HG03280 (cell line): ENCODE data around the gene PARP16.
A peak's percentile ranks its signal among the peaks of the same experiment; 100 is the strongest.

Experiments
- ATAC-seq: cut with Tn5 transposase; IDR thresholded peaks from one replicate; pipeline ENCODE4 v1.9.1; 2021; ENCODE audit warnings: mild to moderate bottlenecking, moderate library complexity; ENCODE audit not compliant: unreplicated experiment

Gene PARP16

DNA sequence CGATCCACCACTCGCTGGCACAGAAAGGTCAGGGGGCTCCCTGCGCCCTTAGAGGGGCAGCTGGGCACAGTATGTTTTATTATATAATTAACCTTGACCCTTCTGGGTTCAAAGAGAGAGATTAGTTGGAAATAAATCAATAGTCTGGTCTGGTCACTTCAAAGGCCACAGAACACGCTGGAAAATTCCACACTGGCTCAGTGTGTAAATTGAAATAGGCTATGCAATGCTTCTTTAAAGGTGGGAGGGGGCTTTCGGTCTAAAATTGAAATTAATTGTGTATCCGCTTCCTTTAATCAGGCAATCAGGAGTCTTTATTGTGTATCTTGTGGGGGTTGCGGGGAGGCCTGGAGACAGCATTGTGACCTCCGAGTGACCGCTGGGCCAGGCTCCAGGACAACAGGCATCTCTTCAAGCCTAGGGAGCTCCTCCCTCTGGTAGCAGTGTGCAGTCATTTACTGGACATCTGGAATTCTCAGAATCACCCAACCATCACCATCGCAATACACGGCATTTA is 25.8 kb upstream of the PARP16 start:
- ATAC-seq = no peak

DNA sequence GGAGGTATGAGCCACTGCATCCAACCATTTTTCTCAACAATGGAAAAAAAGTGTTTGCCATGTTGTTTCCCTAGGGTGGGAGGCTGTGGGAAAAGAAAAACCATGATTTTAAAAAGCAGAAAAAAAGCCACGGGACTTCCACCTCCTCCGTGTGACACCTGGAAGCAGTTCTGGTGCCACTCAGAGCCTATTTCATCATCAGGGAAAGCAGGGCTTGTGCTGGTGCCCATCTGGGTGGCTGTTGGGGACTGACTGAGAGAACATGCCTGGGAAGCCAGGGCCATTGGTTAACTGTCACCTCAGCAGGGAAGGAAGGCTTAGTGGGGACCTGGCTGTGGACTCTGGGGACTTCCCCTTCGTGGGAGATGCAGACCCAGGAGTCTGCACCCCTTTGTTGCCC is 25.1 kb upstream of the PARP16 start:
- no peak for ATAC-seq

DNA sequence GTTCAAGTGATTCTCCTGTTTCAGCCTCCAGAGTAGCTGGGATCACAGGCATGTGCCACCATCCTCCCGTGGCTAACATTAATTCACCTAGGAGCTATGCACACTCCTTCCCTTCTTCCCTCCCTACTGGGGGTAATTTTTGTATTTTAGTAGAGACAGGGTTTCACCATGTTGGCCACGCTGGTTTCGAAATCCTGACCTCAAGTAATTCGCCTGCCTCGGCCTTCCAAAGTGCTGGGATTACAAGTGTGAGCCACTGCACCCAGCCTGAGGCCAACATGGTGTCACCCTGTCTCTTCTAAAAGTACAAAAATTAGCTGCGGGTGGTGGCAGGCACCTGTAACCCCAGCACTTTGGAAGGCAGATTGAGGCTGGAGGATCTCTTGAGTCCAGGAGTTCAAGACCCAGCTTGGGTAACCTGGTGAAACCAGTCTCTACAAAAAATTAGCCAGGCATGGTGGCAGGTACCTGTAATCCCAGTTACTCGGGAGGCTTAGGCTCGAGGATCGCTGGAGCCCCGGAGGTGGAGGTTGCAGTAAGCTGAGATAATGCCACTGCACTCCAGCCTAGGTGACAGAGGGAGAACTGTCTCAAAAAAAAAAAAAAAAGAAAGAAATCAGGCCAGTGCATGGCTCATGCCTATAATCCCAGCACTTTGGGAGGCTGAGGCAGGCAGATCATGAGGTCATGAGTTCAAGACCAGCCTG is 23.9 kb upstream of the PARP16 start:
- no peak for ATAC-seq

DNA sequence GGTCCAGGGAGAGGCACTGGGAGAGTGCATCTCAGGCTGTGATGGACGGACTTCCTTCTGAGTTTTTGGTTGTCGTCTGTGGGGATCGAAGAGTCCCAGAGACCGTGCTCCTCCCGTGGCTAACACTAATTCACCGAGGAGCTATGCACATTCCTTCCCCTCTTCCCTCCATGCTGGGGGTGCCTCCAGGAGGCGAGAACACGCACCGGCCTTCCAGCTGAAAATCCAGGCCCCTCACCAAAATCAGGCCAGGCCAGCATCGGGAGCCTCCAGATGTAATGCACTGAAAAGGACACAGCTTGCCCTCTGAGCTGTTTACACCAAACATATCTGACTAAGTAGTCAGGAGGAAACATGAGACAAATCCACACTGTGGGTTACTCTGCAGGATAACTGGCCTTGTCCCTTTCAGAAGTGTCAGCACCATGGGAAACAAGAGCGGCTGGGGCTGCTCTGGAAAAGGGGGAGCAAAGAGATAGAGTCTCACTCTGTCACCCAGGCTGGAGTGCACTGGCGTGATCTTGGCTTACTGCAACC is 23.3 kb upstream of the PARP16 start:
- no peak for ATAC-seq

DNA sequence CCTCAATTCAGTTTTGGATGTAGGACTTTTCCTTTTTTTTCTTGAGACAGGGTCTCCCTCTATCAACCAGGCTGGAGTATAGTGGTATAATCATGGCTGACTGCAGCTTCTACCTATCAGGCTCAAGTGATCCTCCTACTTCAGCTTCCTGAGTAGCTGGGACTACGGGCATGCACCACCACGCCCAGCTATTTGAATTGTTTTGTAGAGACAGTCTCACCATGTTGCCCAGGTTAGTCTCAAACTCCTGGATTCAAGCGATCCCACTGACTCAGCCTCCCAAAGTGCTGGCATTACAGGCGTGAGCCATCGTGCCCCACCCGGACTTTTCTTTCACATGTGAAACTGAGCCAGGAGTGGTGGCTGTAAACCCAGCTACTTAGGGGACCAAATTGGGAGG is 21.3 kb upstream of the PARP16 start:
- no peak for ATAC-seq

DNA sequence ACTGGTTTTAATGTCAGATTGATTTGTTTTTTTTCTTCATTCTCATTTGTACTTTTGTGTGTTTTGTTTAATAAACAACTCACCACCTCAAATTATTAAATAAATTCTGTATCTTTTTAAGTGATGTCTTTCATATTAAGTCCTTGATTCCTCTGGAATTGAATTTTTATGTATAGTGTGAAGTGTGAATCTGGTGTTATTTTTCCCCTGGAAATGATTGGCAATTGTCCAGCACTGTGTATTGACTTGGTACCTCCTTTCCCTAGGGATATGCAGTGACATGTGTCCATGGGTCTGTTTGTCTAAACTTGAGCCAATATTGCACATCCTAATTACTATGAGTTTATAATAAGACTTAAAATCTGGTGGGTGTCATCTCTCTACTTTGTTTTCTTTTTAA is 19.9 kb upstream of the PARP16 start:
- ATAC-seq = no peak

DNA sequence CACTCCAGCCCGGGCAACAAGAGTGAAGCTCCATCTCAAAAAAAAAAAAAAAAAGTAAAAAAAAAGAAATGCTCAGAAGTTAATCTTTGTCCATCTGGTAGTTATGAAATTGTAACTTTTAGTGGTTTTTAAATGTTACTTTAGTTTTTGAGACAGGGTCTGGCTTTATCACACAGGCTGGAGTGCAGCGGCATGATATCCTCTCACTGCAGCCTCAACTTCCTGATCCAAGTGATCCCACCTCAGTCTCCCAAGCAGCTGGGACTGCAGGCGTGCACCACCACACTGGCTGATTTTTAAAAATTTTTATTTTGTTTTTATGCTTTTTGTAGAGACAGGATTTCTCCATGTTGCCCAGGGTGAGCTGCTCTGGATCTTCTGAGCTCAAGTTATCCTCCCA is 19.1 kb upstream of the PARP16 start:
- ATAC-seq = no peak

DNA sequence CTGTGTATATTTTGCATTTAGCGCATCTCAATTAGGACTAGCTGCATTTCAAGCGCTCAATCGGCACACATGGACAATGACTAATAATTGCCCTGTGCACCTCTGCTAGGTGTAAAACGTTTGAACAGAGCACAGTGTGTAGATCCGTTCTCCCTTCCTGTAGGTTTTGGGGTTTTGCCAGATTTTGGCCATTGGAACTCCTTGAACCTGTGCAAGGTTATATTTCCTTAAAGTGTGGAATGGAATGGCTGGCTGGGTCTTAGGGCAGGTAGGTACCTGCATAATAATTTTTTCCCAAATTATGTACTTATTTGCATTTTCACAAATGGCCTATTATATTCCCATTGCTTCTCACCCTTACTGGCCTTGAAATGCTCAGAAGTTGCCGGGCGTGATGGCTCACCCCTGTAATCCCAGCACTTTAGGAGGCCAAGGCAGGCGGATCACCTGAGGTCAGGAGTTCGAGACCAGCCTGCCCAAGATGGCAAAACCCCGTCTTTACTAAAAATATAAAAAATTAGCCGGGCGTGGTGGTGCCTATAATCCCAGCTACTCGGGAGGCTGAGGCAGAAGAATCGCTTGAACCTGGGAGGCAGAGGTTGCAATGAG is 18.6 kb upstream of the PARP16 start:
- ATAC-seq = no peak

DNA sequence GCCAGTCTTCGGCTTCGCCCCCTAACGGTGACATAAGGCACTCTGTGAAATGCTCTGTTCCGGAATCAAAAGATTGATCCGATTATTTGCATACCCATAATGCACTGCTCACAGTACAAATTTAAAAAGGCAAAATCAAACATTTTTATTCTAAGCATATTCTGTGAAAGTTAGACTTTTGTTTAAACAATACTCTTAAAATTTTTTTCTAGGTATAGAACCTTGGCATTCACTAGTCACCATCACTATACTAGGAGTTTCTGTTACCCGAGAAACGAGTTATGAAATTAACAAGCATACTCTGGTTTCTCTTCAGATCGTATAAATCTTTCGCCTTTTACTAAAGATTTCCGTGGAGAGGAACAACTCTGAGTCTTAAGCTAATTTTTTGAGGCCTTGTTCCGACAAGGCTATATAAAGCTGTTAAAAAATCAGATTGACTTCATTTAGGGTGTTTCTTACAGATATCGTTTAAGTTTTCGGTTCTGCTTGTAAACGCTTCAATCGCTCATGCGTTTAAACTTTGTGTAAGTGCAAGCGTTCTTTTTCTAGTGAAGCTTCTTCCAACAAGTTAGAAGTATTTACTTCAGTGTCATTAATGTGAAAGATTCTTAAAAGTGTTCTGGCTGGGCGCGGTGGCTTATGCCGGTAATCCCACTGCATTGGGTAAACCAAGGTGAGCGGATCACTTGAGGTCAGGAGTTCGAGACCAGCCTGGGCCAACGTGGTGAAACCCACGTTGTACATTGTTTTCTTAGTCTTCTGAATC is 17.9 kb upstream of the PARP16 start, which contains the start of gene RNU5B-1:
Gene RNU5B-1 (plus strand): TSS at position 297 of the 769 bp plus-strand sequence.
- ATAC-seq = peak; percentile 69

DNA sequence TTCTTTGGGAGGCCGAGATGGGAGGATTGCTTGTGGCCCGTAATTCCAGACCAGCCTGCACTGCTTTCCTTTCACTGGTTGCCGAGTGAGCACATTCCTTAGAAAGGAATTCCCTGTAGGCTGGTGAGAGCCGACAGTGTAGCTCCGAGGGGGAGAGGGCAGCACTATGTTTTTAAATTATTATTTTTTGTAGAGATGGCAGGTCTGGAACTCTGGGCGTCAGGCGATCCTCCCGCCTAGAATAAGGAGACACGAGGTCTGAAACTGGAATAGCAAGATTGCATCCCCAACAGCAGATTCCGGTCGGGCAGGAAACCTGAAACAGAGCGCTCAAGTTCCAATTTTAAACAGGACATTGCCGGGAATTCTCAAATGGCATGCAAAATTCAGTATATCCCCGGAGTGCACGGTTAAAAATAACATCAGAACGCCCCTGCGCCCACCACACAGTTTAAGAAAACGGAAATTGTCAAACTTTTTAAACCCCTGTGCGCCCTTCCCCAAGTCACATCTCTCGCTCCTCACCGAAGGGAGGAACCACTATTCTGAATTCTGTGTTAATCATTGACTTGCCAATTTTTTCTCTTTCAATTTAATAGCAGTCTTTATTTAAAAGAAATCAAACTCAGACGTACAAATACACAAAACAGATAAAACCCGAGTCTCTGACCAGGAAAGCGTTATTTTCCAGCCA is 17.2 kb upstream of the PARP16 start:
- ATAC-seq = no peak

DNA sequence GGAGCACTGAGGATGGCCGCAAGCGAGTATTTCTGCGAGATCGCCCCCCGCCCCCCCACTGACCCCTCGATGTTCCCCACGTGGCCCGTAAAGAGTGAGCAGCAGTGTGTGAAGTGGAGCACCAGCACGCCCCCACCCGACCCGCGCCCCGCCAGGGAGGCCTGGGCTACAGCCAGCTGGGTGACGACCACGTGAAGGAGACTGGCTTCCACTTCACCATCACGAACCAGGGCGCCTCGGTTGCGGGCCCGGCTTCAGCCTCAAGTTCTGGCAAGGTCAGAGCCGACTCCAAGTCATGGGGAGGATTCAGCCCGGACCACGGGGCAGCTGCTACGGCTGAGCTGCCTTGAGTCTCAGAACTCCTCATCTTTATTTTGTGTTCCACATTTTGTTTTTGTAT is 15.4 kb upstream of the PARP16 start:
- no peak for ATAC-seq

DNA sequence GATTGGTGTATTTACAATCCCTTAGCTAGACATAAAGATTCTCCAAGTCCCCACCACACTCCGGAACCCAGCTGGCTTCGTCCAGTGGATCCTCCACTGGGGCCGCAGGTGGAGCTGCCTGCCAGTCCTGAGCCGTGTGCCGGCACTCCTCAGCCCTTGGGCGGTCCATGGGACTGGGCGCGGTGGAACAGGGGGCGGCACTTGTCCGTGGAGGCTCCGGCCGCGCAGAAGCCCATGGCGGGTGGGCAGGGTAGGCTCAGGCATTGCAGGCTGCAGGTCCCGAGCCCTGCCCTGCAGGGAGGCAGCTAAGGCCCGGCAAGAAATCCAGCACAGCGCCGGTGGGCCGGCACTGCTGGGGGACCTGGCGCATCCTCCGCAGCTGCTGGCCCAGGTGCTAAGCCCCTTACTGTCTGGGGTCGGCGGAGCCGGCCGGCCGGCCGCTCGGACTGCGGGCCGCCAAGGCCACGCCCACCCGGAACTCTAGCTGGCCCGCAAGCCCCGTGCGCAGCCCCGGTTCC is 14.3 kb upstream of the PARP16 start:
- ATAC-seq = no peak

DNA sequence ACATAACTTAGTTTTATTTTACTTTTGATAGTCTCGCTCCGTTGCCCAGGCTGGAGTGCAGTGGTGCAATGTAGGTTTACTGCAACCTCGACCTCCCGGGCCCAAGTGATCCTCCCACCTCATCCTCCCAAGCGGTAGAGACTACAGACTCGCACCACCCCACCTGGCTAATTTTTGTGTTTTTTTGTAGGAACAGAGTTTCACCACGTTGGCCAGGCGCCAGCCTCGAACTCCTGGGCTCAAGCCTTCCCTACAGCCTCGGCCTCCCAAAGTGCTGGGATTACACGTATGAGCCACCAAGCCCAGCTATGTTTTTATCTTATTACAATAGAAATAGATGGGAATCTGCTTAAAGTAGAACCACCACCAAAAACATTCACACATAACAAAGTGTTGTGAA is 12.0 kb upstream of the PARP16 start:
- ATAC-seq = no peak

DNA sequence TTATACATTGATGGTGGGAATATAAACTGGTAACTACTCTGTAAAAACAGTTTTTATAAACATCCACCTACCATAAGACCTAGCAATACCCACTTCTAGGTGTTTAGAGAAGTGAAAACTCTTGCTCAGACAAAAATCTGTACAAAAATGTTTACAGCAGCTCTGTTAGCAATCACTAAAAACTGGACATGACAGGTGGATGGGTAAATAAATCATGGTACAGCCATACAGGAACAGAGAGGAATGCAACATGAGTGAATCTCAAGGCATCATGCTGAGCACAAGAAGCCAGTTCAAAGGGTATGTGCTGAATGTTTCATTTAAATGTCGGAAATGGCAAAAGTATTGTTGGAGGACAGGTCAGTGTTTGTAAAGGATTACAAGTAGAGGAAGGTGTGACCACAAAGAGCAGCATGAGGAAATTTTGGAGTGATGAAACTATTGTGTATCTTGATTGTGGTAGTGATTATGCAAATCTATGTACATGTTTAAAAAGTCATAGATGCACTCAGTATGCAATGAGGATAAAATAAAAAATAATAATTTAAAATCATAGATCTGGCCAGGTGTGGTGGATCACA is 6.3 kb upstream of the PARP16 start:
- ATAC-seq = no peak

DNA sequence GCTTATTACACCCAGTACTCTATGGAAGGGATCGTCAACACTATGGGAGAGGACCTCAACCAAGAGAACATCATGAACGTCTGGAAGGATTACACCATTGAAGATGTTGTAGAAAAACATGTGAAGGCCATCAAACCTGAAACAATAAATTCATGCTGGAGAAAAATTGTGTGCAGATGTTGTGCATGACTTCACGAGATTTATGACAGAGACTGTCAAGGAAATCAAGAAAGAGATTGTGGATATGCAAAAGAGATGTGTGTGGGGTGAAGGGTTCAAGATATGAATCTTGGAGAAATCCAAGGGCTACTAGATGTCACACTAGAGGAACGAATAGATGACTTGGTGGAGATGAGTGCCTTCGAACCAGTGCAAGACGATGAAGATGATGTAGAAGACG is 3.5 kb upstream of the PARP16 start:
- ATAC-seq = no peak

DNA sequence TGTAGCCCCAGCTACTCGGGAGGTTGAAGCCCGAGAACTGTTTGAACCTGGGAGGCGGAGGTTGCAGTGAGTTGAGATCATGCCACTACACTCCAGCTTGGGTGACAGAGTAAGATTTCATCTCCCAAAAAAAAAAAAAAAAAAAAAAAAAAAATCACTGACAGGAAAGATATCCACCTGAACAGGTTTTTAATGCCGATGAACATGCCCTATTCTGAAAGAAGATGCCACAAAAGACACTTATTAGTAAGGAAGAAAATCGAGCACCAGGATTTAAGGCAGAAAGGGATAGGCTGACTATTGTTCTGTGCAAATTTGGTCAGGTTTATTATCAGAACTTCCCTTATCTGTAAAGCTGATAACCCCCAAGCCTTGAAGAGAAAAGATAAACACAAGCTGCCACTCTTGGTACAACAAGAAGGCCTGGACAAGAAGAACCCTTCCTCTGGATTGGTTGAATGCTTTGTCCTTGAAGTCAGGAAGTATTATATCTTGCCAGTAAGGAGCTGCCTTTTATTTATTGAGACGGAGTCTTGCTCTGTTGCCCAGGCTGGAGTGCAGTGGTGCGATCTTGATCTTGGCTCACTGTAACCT is 2.7 kb upstream of the PARP16 start:
- no peak for ATAC-seq

DNA sequence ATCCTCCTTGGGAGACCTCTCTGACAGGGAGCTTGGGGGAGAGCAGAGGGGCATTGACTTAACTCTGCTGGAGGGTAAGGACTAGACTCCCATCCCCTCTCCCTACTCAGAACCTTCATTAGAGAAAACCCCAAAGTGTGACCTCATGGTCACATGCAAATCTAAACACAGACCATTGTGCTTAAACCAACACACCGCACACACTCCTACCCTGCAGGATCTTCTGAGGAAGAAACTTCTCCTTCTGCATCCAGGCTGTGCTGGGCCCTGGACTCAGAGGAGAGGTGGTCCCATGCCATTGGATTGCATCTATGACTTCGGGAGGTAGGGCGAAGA is 805 bp upstream of the PARP16 start:
- ATAC-seq = no peak

DNA sequence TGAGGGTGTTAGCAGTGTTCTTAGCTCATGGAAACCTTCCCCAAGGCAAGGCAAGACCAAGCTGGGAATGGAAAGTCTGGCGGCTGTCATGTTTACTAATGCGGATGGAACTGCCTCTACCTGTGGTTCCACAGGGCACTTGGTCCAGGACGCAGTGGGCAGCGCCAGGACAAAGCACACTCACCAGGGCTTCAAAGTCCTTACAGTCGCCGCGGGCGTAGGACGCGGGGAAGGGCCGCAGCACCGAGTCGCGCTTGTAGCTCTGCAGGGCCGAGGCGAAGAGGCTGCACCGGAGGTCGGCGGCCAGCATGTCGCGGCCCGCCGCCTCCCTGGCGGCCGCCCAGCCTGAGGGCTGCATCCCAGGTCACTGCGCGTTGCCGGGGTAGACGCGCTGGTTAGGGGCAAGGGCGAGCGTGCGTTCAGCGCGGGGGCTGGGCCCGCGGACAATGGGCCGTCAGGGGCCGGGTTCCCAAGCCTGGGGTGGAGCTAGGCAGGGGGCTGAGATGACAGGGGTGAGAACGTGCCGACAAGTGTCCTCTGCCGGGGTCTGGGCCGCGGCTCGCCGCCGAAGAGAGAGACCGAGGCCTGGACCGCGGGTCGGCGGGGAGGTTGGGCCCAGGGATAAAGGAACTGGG is 497 bp downstream of the PARP16 start:
- peak; percentile 32 for ATAC-seq

DNA sequence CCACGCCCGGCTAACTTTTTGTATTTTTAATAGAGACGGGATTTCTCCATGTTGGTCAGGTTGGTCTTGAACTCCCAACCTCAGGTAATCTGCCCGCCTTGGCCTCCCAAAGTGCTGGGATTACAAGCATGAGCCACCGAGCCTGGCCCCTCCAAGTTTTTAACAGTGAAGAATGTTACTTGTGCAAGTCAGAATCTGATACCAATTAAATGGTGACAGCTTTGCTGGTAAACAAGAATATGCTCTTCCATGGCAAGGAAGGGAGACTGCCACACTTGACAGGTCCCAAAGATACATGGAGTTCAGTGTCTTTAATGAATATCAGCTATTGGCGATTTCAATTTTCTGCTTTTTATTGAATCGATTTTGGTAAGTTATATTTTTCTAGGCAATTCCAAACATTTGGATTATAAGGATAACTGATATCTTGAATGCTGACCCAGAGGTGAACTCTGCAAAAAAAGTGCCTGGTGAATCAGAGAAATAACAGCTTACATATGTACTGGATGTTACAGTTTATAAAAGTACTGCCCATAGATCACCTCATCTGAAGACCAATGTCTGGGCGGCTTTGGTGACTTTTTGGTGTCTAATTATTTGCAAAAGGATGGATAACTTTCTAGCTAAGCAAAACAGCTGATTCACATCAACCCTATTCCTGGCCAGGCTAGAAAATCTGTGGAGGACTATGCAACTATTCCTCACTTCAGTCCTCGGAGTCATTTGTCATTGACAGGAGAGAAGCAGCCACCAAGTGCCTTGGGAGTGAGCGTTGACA is 1.2 kb downstream of the PARP16 start:
- ATAC-seq = no peak
